HepG2 (cell line): ENCODE measurements around the gene PALM. TPM values are rescaled to one million over a fixed set of nuclear protein-coding genes. Genes with fewer than 3 reads are reported as not detected.

Source experiments
- DPF2 ChIP-seq: sonication (generic); formaldehyde crosslinking; IDR thresholded peaks from 2 replicates; pipeline ENCODE4 v1.4.0; 2020; ENCODE audit warnings: mild to moderate bottlenecking, low read depth, missing genetic modification reagents, borderline replicate concordance
- DZIP1 ChIP-seq: sonication (generic); formaldehyde crosslinking; IDR thresholded peaks from 2 replicates; pipeline ENCODE4 v1.5.0; 2020; ENCODE audit warnings: mild to moderate bottlenecking, missing genetic modification reagents
- EEA1 ChIP-seq: sonication (generic); formaldehyde crosslinking; IDR thresholded peaks from 2 replicates; pipeline ENCODE4 v1.5.1; 2020; ENCODE audit warnings: mild to moderate bottlenecking, missing genetic modification reagents, borderline replicate concordance
- HCFC1 ChIP-seq: fragments of 150-350 bp; IDR thresholded peaks from 2 replicates; pipeline ENCODE4 v1.6.1; 2014; ENCODE audit warnings: low read depth, low read length
- HOXA3 ChIP-seq: sonication (generic); formaldehyde crosslinking; IDR thresholded peaks from 2 replicates; pipeline ENCODE4 v1.5.0; 2020; ENCODE audit warnings: missing genetic modification reagents
- MAF1 ChIP-seq: sonication (generic); formaldehyde crosslinking; IDR thresholded peaks from 2 replicates; pipeline ENCODE4 v1.5.0; 2020; ENCODE audit warnings: missing genetic modification reagents, borderline replicate concordance
- MEIS2 ChIP-seq: sonication (generic); formaldehyde crosslinking; IDR thresholded peaks from 2 replicates; pipeline ENCODE4 v1.9.0; 2021; ENCODE audit warnings: mild to moderate bottlenecking, missing genetic modification reagents
- MTA3 ChIP-seq: sonication (generic); formaldehyde crosslinking; IDR thresholded peaks from 2 replicates; pipeline ENCODE4 v1.4.0; 2020; ENCODE audit warnings: missing genetic modification reagents
- NFATC3 ChIP-seq: sonication (generic); formaldehyde crosslinking; IDR thresholded peaks from 2 replicates; pipeline ENCODE4 v1.5.1; 2020; ENCODE audit warnings: mild to moderate bottlenecking, missing genetic modification reagents
- NFIC ChIP-seq: IDR thresholded peaks from 2 replicates; pipeline ENCODE4 v1.6.1; 2012; ENCODE audit warnings: mild to moderate bottlenecking, low read length, inconsistent platforms
- TCF12 ChIP-seq, 2 experiments: fragments of 450-650 bp in 1 of 2; sonication (generic) in 1 of 2; formaldehyde crosslinking in 1 of 2; IDR thresholded peaks; 2 replicates each; pipeline versions ENCODE4 v1.6.1 to v1.8.0; 2017 to 2022; ENCODE audit warnings: antibody characterized with exemption in 1 of 2, mild to moderate bottlenecking in 1 of 2, missing genetic modification reagents in 1 of 2, moderate library complexity in 1 of 2
- TCF7L2 ChIP-seq: IDR thresholded peaks from 2 replicates; pipeline ENCODE4 v1.6.1; 2011; ENCODE audit warnings: mild to moderate bottlenecking, low read depth, low read length, moderate library complexity
- TEAD2 ChIP-seq: sonication (generic); formaldehyde crosslinking; IDR thresholded peaks from 2 replicates; pipeline ENCODE4 v1.9.0; 2021; ENCODE audit warnings: missing genetic modification reagents
- WIZ ChIP-seq: sonication (generic); formaldehyde crosslinking; IDR thresholded peaks from 2 replicates; pipeline ENCODE4 v1.5.1; 2020; ENCODE audit warnings: mild to moderate bottlenecking, missing genetic modification reagents
- YEATS2 ChIP-seq: sonication (generic); formaldehyde crosslinking; IDR thresholded peaks from 2 replicates; pipeline ENCODE4 v1.4.0; 2020; ENCODE audit warnings: missing genetic modification reagents, borderline replicate concordance
- YEATS4 ChIP-seq: sonication (generic); formaldehyde crosslinking; IDR thresholded peaks from 2 replicates; pipeline ENCODE4 v1.4.0; 2020; ENCODE audit warnings: missing genetic modification reagents, borderline replicate concordance
- ZEB1 ChIP-seq: IDR thresholded peaks from 2 replicates; pipeline ENCODE4 v1.6.1; 2012; ENCODE audit warnings: mild to moderate bottlenecking, low read depth, inconsistent platforms; ENCODE audit not compliant: insufficient replicate concordance
- ZFP82 ChIP-seq: sonication (generic); formaldehyde crosslinking; IDR thresholded peaks from 2 replicates; pipeline ENCODE4 v1.5.1; 2020; ENCODE audit warnings: mild to moderate bottlenecking, missing genetic modification reagents, borderline replicate concordance
- ZNF12 ChIP-seq: sonication (generic); formaldehyde crosslinking; IDR thresholded peaks from 2 replicates; pipeline ENCODE4 v1.5.0; 2020; ENCODE audit warnings: missing genetic modification reagents
- ZNF121 ChIP-seq: sonication (generic); formaldehyde crosslinking; IDR thresholded peaks from 2 replicates; pipeline ENCODE4 v1.5.0; 2020; ENCODE audit warnings: mild to moderate bottlenecking, missing genetic modification reagents
- ZNF143 ChIP-seq: sonication (generic); formaldehyde crosslinking; IDR thresholded peaks from 2 replicates; pipeline ENCODE4 v1.4.0; 2020; ENCODE audit warnings: missing genetic modification reagents
- ZNF30 ChIP-seq: sonication (generic); formaldehyde crosslinking; IDR thresholded peaks from 2 replicates; pipeline ENCODE4 v1.5.0; 2020; ENCODE audit warnings: mild to moderate bottlenecking, missing genetic modification reagents
- ZNF333 ChIP-seq: sonication (generic); formaldehyde crosslinking; IDR thresholded peaks from 2 replicates; pipeline ENCODE4 v1.4.0; 2020; ENCODE audit warnings: mild to moderate bottlenecking, missing genetic modification reagents, borderline replicate concordance
- ZNF501 ChIP-seq: sonication (generic); formaldehyde crosslinking; IDR thresholded peaks from 2 replicates; pipeline ENCODE4 v1.5.1; 2020; ENCODE audit warnings: mild to moderate bottlenecking, moderate library complexity, missing genetic modification reagents
- ZNF510 ChIP-seq: sonication (generic); formaldehyde crosslinking; IDR thresholded peaks from 2 replicates; pipeline ENCODE4 v1.4.0; 2020; ENCODE audit warnings: low read depth, mild to moderate bottlenecking, missing genetic modification reagents
- ZNF589 ChIP-seq: sonication (generic); formaldehyde crosslinking; conservative IDR thresholded peaks from 2 replicates; pipeline ENCODE4 v1.8.0; 2022; ENCODE audit warnings: mild to moderate bottlenecking, moderate library complexity, missing genetic modification reagents
- ZNF607 ChIP-seq: sonication (generic); formaldehyde crosslinking; IDR thresholded peaks from 2 replicates; pipeline ENCODE4 v1.5.1; 2020; ENCODE audit warnings: missing genetic modification reagents, mild to moderate bottlenecking, borderline replicate concordance
- ZNF7 ChIP-seq: IDR thresholded peaks from 2 replicates; pipeline ENCODE4 v1.6.1; 2016; ENCODE audit warnings: missing biosample characterization, missing genetic modification reagents
- ZNF788 ChIP-seq: sonication (generic); formaldehyde crosslinking; IDR thresholded peaks from 2 replicates; pipeline ENCODE4 v1.5.0; 2020; ENCODE audit warnings: mild to moderate bottlenecking, missing genetic modification reagents, borderline replicate concordance
- ZNF841 ChIP-seq: sonication (generic); formaldehyde crosslinking; IDR thresholded peaks from 2 replicates; pipeline ENCODE4 v1.8.1; 2023; ENCODE audit warnings: missing genetic modification reagents, borderline replicate concordance
- polyA plus RNA-seq, 8 experiments: library from polyadenylated mRNA; depleted of rRNA in 3 of 8; stranded (reverse) in 7 of 8; unstranded in 1 of 8; fragments of >200 nt; fragmentation: Illumina TruSeq in 4 of 8; extraction: Trizol in 4 of 8; gene quantifications; 2 replicates each; pipeline versions ENCODE4 v1.2.1 to v1.2.3, GENCODE V29; 2011 to 2016; ENCODE audit warnings: low read depth in 4 of 8, missing spikeins in 1 of 8, mixed read lengths in 1 of 8; ENCODE audit not compliant: insufficient read depth in 1 of 8
- total RNA-seq, 5 experiments: library from RNA; depleted of rRNA; stranded (reverse); fragments of >200 nt; fragmentation: Illumina TruSeq; extraction: Trizol; gene quantifications; 2 replicates each; pipeline ENCODE4 v1.2.3, GENCODE V29; 2016; ENCODE audit warnings: low read depth in 1 of 5

PALM gene
- total and polyA plus RNA-seq, 2 of the 13 experiments (the other 11 are each of a cell fraction or from before 2014, with no cell fraction given) = 4.0 to 9.7 TPM

GRCh38 chr19:739998-740715 is 31.4 kb downstream of the PALM start (continued):
- TF ChIP-seq DZIP1 (CRISPR knock-in tag) (peak; percentile 17; the same call in 1 of the 2 replicates), ZNF841 (CRISPR knock-in tag) (no peak), TEAD2 (CRISPR knock-in tag) (no peak), NFIC (no peak), HCFC1 (no peak), ZNF121 (CRISPR knock-in tag) (peak; percentile 42; the same call in 1 of the 2 replicates), WIZ (CRISPR knock-in tag) (peak; percentile 84), YEATS2 (CRISPR knock-in tag) (no peak), ZNF501 (CRISPR knock-in tag) (no peak), ZNF589 (peak; percentile 84; the same call in 1 of the 2 replicates), TCF12 (IDR thresholded peaks at IDR 0.05) (no peak), TCF12 (CRISPR knock-in tag; IDR thresholded peaks at IDR 0.05) (peak; percentile 79; the same call in 1 of the 2 replicates), MEIS2 (0 out of 2 replicates have a peak, but pooled peaks have one; percentile 21), ZNF7 (no peak), ZNF788 (CRISPR knock-in tag) (no peak; the same call in 1 of the 2 replicates), ZNF607 (CRISPR knock-in tag) (no peak), ZEB1 (no peak), HOXA3 (CRISPR knock-in tag) (peak; percentile 54), ZNF12 (CRISPR knock-in tag) (no peak; the same call in 1 of the 2 replicates), ZNF510 (CRISPR knock-in tag) (peak; percentile 88), NFATC3 (CRISPR knock-in tag) (no peak), TCF7L2 (no peak), ZNF30 (CRISPR knock-in tag) (no peak), ZNF143 (CRISPR knock-in tag) (no peak), ZFP82 (no peak), EEA1 (no peak), MAF1 (CRISPR knock-in tag) (no peak), DPF2 (peak; percentile 19; the same call in 1 of the 2 replicates), ZNF333 (CRISPR knock-in tag) (0 out of 2 replicates have a peak, but pooled peaks have one; percentile 73), MTA3 (CRISPR knock-in tag) (no peak), YEATS4 (CRISPR knock-in tag) (peak; percentile 54; the same call in 1 of the 2 replicates)
